BLaER1 treated with 17β-estradiol and CSF1 and Interleukin-3, amounts not matched to agents 10 nM and 100 nM (cell line): ENCODE data around the gene SRL.

ENCODE experiments used
- H3K27ac ChIP-seq, 11 experiments: shearing (Covaris generic); formaldehyde crosslinking; 2 replicates each; pipeline ENCODE4 v1.8.1; 2022
- H3K27me3 ChIP-seq, 11 experiments: shearing (Covaris generic); formaldehyde crosslinking; 2 replicates each; pipeline ENCODE4 v1.8.1; 2022
- H3K36me3 ChIP-seq, 11 experiments: shearing (Covaris generic); formaldehyde crosslinking; 2 replicates each; pipeline ENCODE4 v1.8.1; 2022
- H3K4me1 ChIP-seq, 10 experiments: shearing (Covaris generic); formaldehyde crosslinking; 2 replicates each; pipeline ENCODE4 v1.8.1; 2022
- H3K4me2 ChIP-seq, 11 experiments: shearing (Covaris generic); formaldehyde crosslinking; 2 replicates each; pipeline ENCODE4 v1.8.1; 2022
- H3K4me3 ChIP-seq, 10 experiments: shearing (Covaris generic); formaldehyde crosslinking; 2 replicates each; pipeline ENCODE4 v1.8.1; 2022
- H3K9ac ChIP-seq, 11 experiments: shearing (Covaris generic); formaldehyde crosslinking; 2 replicates each; pipeline ENCODE4 v1.8.1; 2022
- H3K9me3 ChIP-seq, 11 experiments: shearing (Covaris generic); formaldehyde crosslinking; replicated peaks in 1 of 11; 2 replicates each; pipeline ENCODE4 v1.8.1; 2022
- H4K20me1 ChIP-seq, 11 experiments: shearing (Covaris generic); formaldehyde crosslinking; 2 replicates each; pipeline ENCODE4 v1.8.1; 2022
- Cebpa-rat ChIP-seq, 11 experiments: shearing (Covaris generic); IDR thresholded peaks; 2 replicates each; pipeline ENCODE4 v1.8.1; 2022

SRL gene

GRCh38 chr16:4241928-4242283 lies at the start of gene SRL:
SRL (minus strand) TSS chr16:4242080; CDS start chr16:4242067, 13 bp downstream.
- H3K36me3 ChIP-seq = no peaks in the 10 kb centered on the region
- no peak for TF ChIP-seq Cebpa-rat (IDR thresholded peaks at IDR 0.05)
- H4K20me1 ChIP-seq = no peaks in the 10 kb centered on the region
- peaks cover 25 to 44% (median 34%) of the 10 kb centered on the region in 10 experiments for H3K4me1 ChIP-seq
- H3K9ac ChIP-seq = no peak within 1 kb of the TSS
- no peak within 1 kb of the TSS for H3K4me3 ChIP-seq
- H3K27ac ChIP-seq = no peak within 1 kb of the TSS
- no peaks in the 10 kb centered on the region for H3K27me3 ChIP-seq
- H3K9me3 ChIP-seq = peaks cover 0 to 12% (median 5%) of the 10 kb centered on the region in 11 experiments; a peak in 3 of 22 replicates
- H3K4me2 ChIP-seq = 0 out of 22 replicates have a peak within 1 kb of the TSS, but pooled peaks of 2 of the 11 experiments have one; percentile 12 to 18

DNA sequence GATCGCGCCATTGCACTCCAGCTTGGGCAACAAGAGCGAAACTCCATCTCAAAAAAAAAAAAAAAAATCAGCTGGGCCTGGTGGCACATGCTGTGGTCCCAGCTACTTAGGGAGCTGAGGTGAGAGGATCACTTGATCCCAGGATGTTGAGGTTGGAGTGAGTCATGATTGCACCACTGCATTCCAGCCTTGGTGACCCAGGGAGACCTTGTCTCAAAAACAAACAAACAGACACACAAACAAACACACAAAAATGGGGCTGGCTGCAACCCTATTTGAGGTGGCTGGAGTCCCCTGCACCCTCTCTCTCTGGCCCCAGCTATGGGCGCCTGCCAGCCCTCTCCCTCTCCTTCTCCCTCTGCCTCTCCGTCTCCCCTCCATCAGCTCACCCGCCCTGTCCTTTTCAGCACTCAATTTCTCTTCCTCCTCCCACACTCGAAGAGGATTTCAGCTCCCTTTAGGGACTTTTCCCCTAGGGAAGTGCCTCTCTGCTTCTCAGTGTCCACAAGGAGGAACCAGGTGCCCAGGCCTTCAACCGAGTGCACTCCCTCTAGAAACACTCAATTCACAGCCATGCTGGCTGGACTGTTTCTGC lies 48.5 kb upstream of the SRL start:
- Histone ChIP-seq H3K27ac (peak overlapping the region in 10 of 11 experiments; percentile 30 to 76 (median 58); a peak in 20 of 22 replicates), H4K20me1 (peaks cover 0 to 60% (median 10%) of the 10 kb centered on the region in 11 experiments; a peak in 10 of 22 replicates), H3K9ac (peak overlapping the region in 10 of 11 experiments; percentile 3 to 62 (median 54); a peak in 16 of 22 replicates), H3K4me2 (peak overlapping the region; percentile 40 to 85 (median 64)), H3K27me3 (no peaks in the 10 kb centered on the region), H3K4me3 (no peak overlapping the region), H3K9me3 (no peaks in the 10 kb centered on the region), H3K36me3 (peaks cover 0 to 1% (median 0%) of the 10 kb centered on the region in 11 experiments; a peak in 1 of 22 replicates), H3K4me1 (peaks cover 31 to 76% (median 68%) of the 10 kb centered on the region in 10 experiments)
- TF ChIP-seq Cebpa-rat (IDR thresholded peaks at IDR 0.05) = peak in 6 of 11 experiments; percentile 13 to 50 (median 46); a peak in 4 of 22 replicates

- no peaks in the 10 kb centered on the region for H3K9me3 ChIP-seq
- H3K4me1 ChIP-seq = peaks cover 41 to 63% (median 55%) of the 10 kb centered on the region in 10 experiments
- peak overlapping the region in 5 of 11 experiments; percentile 8 to 76 (median 43); a peak in 4 of 22 replicates for H3K27ac ChIP-seq
- peak overlapping the region in 3 of 11 experiments; percentile 3 to 10 (median 6); a peak in 5 of 22 replicates for H3K9ac ChIP-seq
- peak overlapping the region; percentile 9 to 84 (median 33); a peak in 21 of 22 replicates for H3K4me2 ChIP-seq
- no peaks in the 10 kb centered on the region for H3K27me3 ChIP-seq
- peaks cover 0 to 7% (median 0%) of the 10 kb centered on the region in 11 experiments; a peak in 2 of 22 replicates for H3K36me3 ChIP-seq
- TF ChIP-seq Cebpa-rat (IDR thresholded peaks at IDR 0.05) = no peak
- no peak overlapping the region for H3K4me3 ChIP-seq
- H4K20me1 ChIP-seq = peaks cover 0 to 40% (median 0%) of the 10 kb centered on the region in 11 experiments; a peak in 5 of 22 replicates
Measured at GRCh38 chr16:4288148-4288921, 46.5 kb upstream of the SRL start.

DNA sequence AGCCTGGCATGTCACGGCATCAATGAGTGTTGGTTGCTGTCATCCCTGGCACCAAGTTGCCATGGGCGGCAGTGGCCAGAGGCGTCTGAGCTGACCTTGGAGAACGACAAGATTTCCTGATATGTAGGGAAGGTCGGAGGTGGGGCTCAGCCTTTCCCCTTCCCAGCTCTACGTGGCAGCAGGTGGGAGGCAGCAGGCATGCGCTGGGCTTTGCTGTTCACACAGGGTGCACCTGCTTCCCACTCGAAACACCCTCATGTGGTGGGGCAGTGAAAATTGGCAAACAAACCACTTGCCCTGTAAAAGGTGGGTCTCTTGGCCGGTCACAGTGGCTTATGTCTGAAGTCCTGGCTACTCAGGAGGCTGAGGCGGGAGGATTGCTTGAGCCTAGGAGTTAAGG lies 43.3 kb upstream of the SRL start:
- no peak overlapping the region for H3K4me2 ChIP-seq
- no peak overlapping the region for H3K9ac ChIP-seq
- H3K27me3 ChIP-seq = no peaks in the 10 kb centered on the region
- TF ChIP-seq Cebpa-rat (IDR thresholded peaks at IDR 0.05) = no peak
- H3K27ac ChIP-seq = no peak overlapping the region
- H4K20me1 ChIP-seq = peaks cover 0 to 19% (median 0%) of the 10 kb centered on the region in 11 experiments; a peak in 4 of 22 replicates
- peaks cover 0 to 18% (median 4%) of the 10 kb centered on the region in 11 experiments; a peak in 9 of 22 replicates for H3K36me3 ChIP-seq
- no peak overlapping the region for H3K4me3 ChIP-seq
- peaks cover 0 to 13% (median 8%) of the 10 kb centered on the region in 11 experiments; a peak in 13 of 22 replicates for H3K9me3 ChIP-seq
- peaks cover 39 to 48% (median 44%) of the 10 kb centered on the region in 10 experiments for H3K4me1 ChIP-seq

GRCh38 chr16:4283939-4284338 lies 42.1 kb upstream of the SRL start:
- H3K9me3 ChIP-seq = peaks cover 0 to 13% (median 8%) of the 10 kb centered on the region in 11 experiments; a peak in 13 of 22 replicates
- H3K27ac ChIP-seq = no peak overlapping the region
- no peak for TF ChIP-seq Cebpa-rat (IDR thresholded peaks at IDR 0.05)
- no peaks in the 10 kb centered on the region for H3K27me3 ChIP-seq
- H3K36me3 ChIP-seq = peaks cover 0 to 18% (median 4%) of the 10 kb centered on the region in 11 experiments; a peak in 9 of 22 replicates
- H3K4me3 ChIP-seq = no peak overlapping the region
- H4K20me1 ChIP-seq = peaks cover 0 to 14% (median 0%) of the 10 kb centered on the region in 11 experiments; a peak in 2 of 22 replicates
- peaks cover 28 to 36% (median 32%) of the 10 kb centered on the region in 10 experiments for H3K4me1 ChIP-seq
- H3K9ac ChIP-seq = no peak overlapping the region
- peak overlapping the region in 9 of 11 experiments; percentile 29 to 54 (median 38); a peak in 15 of 22 replicates for H3K4me2 ChIP-seq

DNA sequence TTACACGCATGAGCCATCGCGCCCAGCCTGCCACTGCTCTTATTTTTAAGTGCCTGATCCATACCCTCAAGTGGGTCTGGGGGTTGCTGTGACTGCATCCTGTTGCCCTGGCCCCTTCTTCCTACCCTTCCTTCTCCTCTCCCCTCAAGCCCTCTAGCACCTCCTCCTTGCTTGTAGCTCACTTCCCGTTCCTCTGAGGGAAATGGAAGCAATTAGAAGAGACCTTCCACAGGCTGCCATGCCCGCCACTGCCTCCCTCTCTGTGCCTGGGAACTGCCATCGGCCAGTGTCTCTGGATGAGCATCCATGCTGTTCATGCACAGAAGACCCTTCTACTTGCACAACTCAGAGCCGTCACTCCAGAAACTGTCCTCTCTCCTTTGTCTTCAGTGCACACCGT lies 41.6 kb upstream of the SRL start:
- Histone ChIP-seq H3K4me2 (peak overlapping the region in 10 of 11 experiments; percentile 29 to 54 (median 38); a peak in 18 of 22 replicates), H3K9ac (no peak overlapping the region), H3K36me3 (peaks cover 0 to 18% (median 4%) of the 10 kb centered on the region in 11 experiments; a peak in 9 of 22 replicates), H3K27me3 (no peaks in the 10 kb centered on the region), H4K20me1 (peaks cover 0 to 13% (median 0%) of the 10 kb centered on the region in 11 experiments; a peak in 2 of 22 replicates), H3K9me3 (peaks cover 0 to 13% (median 8%) of the 10 kb centered on the region in 11 experiments; a peak in 13 of 22 replicates), H3K4me3 (no peak overlapping the region), H3K4me1 (peaks cover 23 to 31% (median 27%) of the 10 kb centered on the region in 10 experiments), H3K27ac (0 out of 22 replicates have a peak overlapping the region, but pooled peaks of 1 of the 11 experiments have one; percentile 17)
- no peak for TF ChIP-seq Cebpa-rat (IDR thresholded peaks at IDR 0.05)

DNA sequence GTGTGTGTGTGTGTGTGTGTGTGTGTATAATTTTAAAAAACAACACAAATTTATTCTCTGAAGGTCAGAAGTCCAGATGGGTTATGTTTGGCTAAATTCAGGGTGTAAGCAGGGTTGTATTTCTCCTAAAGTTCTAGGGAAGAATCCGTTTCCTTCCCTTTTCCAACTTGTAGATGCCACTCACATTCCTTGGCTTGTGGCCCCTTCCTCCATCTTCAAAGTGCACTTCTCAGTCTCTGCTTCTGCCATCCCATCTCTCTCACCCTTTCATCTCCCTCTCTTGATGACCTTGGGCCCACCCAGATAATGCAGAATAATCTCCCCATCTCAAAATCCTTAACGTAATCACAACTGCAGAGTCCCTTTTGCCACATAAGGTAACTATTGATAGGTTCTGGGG lies 38.7 kb upstream of the SRL start:
- TF ChIP-seq Cebpa-rat (IDR thresholded peaks at IDR 0.05) = no peak

GRCh38 chr16:4277987-4278513 lies 36.2 kb upstream of the SRL start:
- no peak overlapping the region for H3K9ac ChIP-seq
- no peaks in the 10 kb centered on the region for H3K27me3 ChIP-seq
- no peak for TF ChIP-seq Cebpa-rat (IDR thresholded peaks at IDR 0.05)
- H3K4me3 ChIP-seq = no peak overlapping the region
- H3K9me3 ChIP-seq = peaks cover 0 to 13% (median 8%) of the 10 kb centered on the region in 11 experiments; a peak in 13 of 22 replicates
- no peak overlapping the region for H3K4me2 ChIP-seq
- H3K4me1 ChIP-seq = peaks cover 17 to 37% (median 32%) of the 10 kb centered on the region in 10 experiments
- no peak overlapping the region for H3K27ac ChIP-seq
- H3K36me3 ChIP-seq = peaks cover 0 to 14% (median 4%) of the 10 kb centered on the region in 11 experiments; a peak in 8 of 22 replicates
- H4K20me1 ChIP-seq = no peaks in the 10 kb centered on the region

More for the DNA sequence above, 38.7 kb upstream of the SRL start:
- Histone ChIP-seq H3K27ac (no peak overlapping the region), H3K4me1 (peaks cover 20 to 27% (median 24%) of the 10 kb centered on the region in 10 experiments), H3K36me3 (peaks cover 0 to 18% (median 4%) of the 10 kb centered on the region in 11 experiments; a peak in 9 of 22 replicates), H3K4me2 (no peak overlapping the region), H3K27me3 (no peaks in the 10 kb centered on the region), H4K20me1 (peaks cover 0 to 5% (median 0%) of the 10 kb centered on the region in 11 experiments; a peak in 1 of 22 replicates), H3K4me3 (no peak overlapping the region), H3K9me3 (peaks cover 0 to 13% (median 8%) of the 10 kb centered on the region in 11 experiments; a peak in 13 of 22 replicates), H3K9ac (no peak overlapping the region)
